HG03432 (cell line): Measurements from ENCODE around the gene KSR1.

Experiments
- ATAC-seq: cut with Tn5 transposase; IDR thresholded peaks from one replicate; pipeline ENCODE4 v1.9.1; 2021; ENCODE audit warnings: mild to moderate bottlenecking, moderate library complexity; ENCODE audit not compliant: unreplicated experiment

The KSR1 gene

DNA sequence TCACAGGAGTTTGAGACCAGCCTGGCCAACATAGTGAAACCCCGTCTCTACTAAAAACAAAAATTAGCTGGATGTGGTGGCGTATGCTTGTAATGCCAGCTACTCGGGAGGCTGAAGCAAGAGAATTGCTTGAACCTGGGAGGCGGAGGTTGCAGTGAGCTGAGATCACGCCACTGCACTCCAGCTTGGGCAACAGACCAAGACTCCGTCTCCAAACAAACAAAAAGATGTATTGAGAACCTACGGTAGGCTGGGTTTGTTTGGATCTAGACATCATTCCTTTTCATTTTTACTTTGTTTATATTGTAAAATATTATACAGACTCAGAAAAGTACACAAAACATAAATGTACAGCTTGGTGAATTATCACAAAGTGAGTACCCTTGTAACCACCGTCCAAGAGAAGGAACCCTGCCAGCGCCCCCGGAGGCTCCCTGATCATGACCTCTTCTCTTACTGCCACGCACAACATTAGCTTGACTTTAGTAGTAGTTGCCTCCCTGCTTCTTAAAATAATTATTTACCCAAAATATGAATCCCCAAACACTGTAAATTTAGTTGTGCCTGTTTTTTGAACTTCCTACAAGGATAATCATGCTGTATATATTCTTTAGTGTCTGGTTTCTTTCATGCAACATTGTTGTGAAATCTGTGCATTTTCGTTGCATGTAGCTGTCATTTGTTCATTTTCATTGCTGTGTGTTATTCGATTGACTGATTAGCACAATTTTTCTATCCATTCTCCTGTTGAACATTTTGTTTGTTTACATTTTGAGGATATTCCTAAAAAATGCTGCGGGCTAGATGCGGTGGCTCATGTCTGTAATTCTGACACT, 56.5 kb downstream of the KSR1 start:
- ATAC-seq: no peak

DNA sequence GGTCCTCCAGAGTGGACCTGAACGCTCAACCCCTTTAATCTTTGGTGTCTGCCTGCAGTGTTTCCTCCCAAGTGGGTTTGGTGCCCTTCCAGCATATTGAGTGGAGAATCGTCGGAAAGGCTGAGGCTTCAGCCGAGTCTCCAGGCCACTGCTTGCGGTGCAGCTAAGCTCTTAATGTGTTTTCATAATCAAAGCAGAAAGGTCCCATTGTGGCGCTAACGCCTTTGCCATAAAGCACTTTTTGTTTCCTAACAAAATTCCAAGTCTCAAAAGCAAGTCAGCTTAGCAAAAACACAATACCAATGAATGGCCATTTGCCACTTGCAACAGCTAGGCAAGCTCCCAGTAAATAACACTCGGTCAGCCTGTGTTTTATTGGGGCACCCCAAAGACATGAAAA, 57.6 kb downstream of the KSR1 start:
- ATAC-seq: no peak

DNA sequence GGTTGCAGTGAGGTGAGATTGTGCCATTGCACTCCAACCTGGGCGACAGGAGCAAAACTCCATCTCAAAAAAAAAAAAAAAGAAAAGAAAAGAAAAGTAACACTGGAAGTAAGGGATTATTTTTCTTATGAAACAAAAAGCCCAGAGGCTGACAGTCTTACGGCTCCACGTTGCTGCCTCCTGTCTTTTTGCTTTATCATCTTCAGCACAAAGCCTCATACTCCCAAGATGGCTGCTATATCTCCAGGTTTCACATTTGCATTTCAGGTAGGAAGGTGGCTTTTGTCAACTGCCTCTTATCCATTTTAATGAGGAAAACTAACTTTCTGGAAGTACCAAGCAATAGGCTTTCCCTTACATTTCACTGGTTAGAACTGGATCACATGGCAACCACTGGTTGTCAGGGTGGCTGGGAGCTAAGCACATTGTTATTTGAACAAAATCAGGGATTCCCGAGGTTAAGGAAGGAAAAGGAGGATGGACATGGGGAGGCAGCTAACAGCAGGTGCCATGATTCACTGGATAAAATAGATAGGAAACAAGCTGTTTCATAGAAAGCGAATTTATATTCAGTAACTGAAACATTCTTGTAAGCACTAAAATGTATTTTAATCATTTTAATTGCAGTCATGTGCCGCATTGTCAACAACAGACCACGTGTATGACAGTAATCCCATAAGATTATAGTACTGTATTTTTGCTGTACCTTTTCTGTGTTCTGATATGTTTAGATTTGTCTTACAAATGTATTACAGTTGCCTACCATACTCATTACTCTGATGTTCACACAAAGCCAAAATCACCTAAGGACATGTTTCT, 58.6 kb downstream of the KSR1 start:
- ATAC-seq: no peak

DNA sequence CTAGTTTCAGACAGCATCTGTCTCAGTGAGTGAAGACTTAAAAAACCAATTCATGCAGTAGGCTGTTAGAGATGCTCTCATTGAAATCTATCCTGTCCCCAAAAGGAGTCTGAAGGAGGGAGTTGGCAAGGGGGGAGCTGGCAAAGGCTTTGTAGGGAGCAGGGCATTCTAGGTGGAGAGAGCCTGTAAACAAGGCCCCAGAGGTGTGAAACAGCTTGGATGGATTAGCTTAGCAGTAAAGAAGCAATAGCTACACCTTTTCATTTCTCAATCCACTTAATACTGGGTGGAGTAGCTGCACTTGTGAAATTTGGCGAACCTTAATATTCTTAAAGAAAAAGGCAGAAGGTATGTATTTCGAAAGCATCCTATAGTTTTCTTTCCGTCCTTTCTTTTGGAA, 61.8 kb downstream of the KSR1 start:
- no peak for ATAC-seq

DNA sequence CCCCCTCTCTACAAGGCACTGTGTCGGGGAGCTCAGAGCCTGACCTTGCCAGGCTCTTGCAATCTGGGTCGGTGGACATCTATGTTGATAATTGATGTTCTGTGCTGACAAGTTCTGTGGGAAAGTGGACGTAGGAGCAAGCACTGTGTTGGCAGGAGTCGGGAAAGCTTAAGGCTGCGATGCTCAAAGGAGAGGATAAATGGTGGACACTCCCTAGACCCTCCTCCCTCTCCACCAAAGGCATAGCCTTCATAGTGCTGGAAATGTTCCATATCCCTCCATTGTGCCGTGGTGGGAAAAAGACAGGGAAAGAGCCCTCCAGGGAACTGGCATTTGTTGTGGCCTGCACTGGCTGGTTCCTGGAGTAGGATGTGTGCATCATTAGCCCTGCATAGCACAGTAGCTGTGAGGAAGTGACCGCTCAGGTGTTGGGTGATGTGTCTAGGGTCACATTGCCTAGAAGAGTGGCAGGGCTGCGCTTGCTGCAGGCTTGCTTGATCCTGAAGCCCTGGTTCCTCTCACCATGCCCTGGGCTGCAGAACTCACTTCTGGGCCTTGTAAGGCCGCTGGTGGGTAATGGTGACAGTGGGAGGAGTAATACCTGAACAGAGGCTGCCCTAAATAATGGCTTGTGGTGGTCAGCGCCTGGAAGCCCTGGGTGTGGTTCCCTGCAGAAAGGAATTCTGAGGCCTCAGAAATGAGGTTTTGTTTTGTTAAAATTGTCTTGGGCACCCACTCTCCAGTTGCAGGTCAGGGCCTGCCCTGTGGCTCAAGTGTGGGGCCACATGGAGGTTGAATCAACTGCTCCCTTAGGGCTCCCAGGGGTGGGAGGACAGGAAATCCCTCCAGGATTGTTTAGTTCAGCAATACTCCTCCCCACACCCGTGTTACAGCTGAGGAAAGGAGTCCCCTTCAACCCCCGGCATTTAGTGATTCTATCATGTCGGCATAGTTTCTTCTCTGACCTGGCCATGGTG, 62.6 kb downstream of the KSR1 start:
- ATAC-seq: no peak

DNA sequence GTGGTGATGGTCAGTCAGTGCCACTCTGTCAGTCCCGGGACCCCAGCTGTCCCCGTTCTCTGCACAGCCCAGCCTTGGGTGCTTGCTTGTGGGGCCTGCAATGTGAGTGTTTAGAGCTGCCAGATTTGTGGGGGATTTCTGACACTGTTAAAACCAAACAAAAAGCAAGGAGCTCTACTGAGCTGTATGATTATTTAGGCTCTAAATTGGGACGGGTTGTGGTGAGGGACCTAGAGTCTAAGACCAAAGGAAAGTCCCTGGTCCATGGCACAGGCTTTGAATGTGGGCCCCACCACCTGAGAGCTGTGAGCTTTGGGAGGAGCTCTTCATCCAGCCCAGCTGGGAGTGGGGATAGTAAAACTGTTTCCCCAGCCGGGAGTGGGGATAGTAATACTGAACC, 63.3 kb downstream of the KSR1 start:
- ATAC-seq: peak; percentile 75

DNA sequence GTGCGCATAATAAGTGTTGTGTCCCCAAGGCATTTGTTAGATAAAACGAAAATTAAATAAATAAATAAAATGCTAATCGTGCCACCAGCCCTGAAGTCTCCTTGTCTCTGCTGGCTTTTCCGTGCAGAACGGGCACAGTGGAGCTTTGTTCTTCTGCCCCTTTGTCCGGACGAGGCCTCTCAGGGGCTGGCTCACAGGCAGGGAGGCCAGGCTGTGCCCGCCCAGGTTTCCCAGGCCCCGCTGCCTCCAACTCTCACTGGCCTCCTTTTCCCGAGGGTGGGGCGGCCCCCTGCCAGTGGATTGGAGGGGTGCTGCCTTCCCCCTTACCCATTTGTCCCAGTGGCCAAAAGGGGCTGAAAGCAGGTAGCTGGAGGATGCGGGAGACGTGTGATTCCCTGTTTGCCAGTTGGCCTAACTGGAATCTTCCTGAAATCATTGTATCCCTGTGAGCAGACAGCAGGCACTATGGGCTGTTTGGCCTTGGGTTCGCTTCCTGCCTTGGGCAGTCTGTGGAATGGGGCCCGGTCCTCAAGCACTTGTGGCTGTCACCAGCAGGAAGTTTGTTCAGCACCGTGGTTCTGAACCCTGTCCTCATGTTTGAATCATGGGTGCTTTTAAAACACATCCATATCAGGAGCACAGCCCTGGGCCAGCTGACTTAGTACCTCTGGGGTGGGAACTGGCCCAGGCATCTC, 64.4 kb downstream of the KSR1 start:
- ATAC-seq: no peak

DNA sequence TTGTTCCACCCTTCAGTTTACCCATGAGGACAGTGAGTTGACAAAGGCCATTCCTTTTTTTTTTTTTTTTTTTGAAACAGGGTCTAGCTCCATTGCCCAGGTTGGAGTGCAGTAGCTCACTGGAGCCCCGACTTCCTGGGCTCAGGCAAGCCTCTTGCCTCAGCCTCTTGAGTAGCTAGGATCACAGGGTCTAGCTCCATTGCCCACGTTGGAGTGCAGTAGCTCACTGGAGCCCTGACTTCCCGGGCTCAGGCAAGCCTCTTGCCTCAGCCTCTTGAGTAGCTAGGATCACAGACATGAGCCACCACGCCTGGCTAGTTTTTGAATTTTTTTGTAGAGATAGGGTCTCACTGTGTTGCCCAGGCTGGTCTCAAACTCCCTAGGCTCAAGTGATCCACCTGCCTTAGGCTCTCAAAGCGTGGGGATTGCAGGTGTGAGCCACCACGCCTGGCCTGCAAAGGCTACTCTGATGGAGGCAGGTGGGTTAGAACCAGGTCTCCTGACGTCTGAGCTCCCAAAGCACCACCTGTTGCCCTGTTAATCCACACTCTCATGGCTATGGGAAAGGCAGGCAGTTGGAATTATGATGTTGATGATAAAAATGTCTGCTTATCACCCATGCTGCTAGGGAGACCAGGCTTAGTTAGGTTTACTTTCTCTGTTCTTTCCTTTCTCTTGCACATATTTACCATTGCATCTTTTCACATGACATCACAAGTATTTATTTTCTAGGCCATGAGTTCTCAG, 65.2 kb downstream of the KSR1 start:
- ATAC-seq: no peak

DNA sequence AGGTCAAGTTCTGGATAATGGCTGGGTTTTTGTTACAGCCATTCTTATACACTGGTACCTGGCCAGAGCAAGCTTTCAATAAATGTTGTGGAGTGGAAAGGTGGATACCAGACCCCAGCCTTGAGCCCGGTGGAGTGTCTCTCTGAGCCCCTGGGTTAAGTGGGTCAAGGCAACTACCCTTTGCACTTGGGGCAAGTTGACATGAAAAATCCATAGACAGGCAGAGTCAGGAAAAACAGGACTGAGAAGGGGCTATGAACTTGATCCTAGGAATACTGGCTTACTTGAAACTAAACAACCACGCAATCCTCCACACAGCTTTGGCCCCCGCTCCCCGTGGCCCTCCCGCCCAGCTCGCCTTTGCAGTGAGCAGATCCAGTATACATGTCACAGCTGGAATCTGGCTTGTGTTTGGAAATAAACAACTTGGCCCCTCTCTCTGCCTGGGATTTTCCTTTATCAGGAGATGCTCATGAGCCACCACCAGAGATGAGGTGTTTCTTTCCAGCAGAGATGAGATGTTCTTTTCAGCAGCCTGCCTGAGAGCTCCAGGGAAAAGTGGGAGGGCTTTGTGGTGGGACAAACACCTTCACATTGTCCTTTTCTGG, 65.9 kb downstream of the KSR1 start:
- ATAC-seq: no peak

DNA sequence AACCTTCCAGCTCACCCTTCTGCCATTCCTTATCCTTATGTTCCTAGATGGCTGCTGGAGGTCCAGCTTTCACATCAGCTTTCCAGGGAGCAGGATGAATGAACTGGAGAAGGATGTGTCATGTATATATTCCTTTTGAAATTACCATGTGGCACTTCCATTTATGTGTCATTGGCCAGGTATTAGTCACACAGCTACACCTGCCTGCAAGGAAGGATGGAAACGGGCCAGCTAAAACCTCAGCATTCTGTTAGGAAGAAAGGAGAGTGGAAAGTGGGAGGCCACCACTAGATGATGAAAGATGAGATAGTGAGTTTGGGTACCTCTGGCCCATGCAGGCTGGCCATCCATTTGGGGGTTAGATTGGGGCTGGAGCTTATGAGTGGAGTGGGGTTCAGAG, 67.5 kb downstream of the KSR1 start:
- ATAC-seq: no peak

DNA sequence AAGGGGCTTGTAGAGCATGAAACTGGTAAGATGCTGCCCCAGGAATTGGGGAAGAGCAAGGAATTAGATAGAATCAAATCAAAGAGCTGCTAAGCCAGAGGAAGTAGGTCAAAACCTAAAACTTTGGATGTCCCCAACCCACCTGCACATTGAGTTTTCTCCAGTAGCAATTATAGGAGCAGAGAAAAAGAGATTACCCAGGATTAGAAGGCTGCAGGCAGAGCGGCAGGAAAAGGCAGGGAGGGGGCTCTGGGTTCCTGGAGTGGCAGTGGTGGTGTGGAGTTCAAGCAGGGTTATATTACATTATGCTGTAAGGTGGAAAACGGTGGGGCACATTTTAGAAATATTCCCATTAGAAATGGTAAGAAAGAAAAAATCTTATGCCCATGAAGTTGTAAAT, 68.3 kb downstream of the KSR1 start:
- ATAC-seq: no peak

DNA sequence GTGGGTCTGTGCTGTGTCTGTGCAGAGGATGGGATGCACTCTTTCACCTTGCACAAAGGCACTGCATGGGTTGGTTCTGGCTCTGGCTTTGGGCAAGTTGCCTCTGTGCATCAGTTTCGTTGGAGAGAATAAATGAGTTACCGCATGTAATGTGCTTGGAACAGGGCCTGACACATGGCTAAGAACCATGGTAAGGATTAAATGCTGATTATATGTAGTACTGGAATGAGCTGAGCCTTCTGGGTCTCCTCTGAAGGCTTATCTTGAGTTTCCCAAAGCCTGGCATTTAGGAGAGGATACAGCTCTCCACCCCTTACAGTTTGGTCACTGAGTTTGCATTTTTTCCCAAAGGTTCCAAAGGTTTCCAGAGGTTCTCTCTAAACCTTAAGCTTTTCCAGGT, 69.1 kb downstream of the KSR1 start:
- no peak for ATAC-seq

DNA sequence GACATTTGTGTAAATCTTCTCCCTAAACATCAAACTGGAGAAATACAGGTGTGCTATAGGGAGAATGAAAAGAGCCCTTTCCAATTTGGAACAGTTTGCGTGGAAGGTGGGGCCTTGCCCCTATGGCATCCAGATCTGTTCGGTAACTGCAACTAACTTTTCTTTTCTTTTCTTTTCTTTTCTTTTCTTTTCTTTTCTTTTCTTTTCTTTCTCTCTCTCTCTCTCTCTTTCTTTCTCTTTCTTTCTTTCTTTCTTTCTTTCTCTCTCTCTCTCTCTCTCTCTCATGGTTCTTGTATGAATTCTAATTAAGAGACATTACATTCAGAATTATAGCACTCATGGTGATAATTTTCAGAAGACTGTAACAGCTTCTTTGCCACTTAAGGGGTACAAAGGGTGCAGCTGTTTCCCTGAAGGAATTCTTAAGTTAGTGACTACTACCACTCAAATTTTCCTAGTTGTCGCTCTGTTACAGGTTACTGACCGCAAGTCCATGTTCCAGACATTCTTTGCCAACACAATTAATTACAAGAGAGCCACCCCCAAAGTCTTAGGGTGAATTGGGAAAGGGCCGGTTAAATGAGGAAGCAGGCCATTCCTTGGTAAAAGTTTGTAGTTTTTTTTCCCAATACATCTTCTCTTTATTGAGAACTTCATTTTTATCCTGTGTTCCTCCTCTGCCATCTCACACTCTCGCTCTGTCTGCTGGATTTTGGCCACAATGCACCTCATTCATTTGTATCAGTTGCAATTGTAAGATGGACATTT, 69.8 kb downstream of the KSR1 start:
- ATAC-seq: no peak

DNA sequence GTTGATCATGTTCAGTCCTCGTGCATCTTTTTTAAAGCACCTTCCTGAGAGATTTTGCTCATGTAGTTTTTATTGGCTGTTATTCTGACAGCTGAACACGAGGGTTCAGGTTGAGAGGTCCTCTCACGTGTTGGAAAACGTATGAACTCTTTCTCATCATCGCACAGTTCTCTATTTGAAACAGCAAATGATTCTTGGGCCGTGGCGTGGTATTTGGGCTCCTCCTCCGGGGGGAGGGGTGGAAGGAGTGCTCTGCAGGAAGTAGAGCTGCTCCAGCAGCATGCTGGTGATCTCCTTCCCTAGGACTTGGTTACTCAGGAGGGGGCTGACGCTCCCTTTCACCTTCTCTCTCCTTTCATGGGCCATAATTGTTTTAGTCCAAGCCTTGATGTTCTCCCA, 70.4 kb downstream of the KSR1 start:
- peak; percentile 62 for ATAC-seq

DNA sequence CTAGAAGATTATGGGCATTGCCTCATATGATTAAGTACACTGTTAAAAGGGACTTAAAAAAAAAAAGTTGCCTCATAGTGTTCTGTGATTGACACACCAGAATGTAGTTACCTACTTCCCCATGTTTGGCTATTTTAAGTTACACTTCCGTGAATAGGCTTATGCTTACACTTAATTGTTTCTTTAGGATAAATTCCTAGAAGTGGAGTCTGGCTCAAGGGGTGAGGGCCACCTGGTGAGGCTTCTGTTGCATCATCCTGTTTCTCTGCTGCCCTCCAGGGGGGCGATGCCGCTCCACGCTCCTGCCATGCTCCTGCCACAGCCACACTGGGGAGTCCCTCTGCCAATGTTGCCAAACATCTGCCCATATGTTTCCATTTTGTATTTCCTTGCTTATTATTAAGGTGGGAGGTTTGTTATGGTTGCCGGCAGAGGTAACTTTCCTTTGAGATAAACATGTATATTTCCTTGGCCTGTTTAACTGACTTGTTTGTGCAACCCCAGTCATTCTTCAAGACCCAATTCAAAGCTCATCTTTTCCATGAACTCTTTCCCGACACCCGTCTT, 73.1 kb downstream of the KSR1 start:
- no peak for ATAC-seq

DNA sequence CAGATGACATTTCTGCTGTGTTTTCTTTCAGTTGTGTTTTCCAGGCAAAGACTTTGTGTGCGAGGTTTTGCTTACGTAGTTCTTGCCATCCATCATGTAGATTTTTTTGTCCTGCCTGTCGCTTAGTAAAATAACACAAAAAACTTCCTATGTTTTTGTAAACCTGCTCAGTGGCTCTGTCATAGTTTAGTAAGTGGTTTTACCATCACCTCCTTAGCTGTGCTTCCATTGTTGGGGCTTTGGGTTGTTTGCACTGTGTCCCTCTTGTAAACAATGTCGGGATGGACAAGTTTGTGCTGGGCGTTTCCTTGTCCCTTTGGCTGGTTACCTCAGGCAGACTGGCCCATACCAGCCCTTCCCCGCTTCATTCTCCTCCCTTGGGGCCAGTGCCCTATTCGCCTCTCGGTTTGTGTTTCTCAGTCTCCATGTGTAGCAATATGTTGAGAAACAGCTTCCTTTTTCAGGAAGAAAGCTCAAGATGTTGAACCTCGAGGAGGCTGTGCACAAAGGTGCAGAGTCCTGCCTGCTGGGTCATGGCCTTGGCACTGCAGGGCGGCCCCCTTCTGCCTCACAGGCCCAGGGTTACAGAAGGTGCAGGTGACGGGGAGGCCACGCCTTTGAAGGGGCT, 74.6 kb downstream of the KSR1 start:
- peak; percentile 65 for ATAC-seq

DNA sequence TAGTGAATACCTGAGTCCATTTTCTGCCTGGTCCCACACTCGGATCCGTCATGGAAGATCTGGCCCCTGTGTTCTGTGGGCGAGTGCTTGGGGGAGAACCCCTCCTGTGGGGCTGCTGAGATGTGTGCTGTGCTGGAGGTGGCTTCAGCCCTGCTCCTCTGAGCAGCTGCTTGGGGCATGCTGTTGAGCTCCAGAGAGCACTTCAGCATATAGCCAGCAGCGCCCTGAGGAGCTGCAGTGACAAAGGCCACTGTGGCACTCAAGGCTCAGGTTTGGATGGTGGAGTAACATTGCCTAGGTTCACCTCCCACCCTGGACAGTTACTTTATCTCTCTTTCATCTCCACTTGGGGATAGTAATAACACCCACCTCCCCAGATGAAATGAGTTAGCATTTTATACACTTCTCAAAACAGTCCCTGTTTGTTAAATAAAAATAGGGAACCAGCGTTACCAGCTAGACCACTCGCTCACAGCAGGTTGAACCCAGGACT, 75.3 kb downstream of the KSR1 start:
- ATAC-seq: peak; percentile 20
